Hematopoietic multipotent progenitor cell treated with erythropoietin and hydrocortisone succinate and interleukin-3 and kit ligand, for 17 days (in vitro differentiated cells): ENCODE results near the gene RNASE1.
A peak's percentile ranks its signal among the peaks of the same experiment; 100 is the strongest.

Source experiments
- DNase-seq: peaks from one replicate; pipeline ENCODE4 v3.0.0-alpha.2; 2015; ENCODE audit warnings: low spot score

Gene RNASE1

GRCh38 chr14:20807304-20808161 lies 4.9 kb upstream of the RNASE1 start:
- peak; percentile 9 for DNase-seq

DNA sequence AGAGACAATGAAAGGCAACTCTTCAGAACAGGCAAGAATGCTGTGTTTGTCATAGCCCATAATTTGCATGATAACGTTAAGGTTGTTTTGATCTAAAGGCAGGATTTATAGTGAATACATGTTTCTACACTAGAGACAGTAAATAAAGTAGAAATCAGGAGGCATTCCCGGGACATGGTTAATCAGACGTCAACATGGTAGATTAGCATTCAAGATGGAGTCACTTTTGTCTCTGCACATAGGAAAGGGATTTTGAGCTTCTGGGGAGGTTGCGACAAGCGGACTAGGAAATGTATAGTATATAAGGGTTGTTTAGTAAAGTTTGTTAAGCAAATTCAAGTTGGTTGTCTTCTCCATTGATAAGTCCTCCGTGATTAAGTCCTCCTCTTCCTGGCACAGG lies 2.8 kb upstream of the RNASE1 start:
- no peak for DNase-seq

GRCh38 chr14:20803223-20803622 lies 579 bp upstream of the RNASE1 start:
- DNase-seq: no peak

GRCh38 chr14:20801726-20802125 lies 918 bp downstream of the RNASE1 start:
- DNase-seq: no peak

DNA sequence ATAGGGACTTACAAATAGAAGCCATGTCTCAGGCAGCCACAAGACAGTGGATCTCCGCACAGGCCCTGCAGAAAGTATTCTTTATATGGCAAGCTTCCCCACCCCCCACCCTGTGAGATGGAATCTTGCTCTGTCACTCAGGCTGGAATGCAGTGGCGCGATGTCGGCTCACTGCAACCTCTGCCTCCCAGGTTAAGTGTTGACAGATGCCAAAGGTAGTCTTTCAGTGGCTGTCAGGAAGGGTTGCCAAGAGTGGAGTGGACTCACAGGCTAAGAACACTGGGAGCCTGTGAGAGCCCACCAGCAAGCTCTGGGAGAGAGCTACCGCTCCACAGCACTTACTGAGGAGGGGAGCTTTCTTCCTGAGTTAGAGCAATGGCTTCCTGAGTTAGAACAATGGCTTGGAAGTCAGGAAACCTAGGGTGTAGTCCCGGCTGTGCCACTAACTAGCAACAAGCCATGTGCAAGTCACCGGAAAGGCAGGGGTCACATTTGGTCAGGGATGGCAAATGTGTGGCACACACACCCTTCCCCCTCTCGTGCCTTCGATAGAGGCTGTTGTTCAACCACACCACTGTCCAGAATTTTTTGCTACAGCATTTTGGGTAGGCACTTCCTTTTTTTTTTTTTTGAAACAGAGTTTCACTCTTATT lies 2.6 kb downstream of the RNASE1 start:
- peak; percentile 72 for DNase-seq

DNA sequence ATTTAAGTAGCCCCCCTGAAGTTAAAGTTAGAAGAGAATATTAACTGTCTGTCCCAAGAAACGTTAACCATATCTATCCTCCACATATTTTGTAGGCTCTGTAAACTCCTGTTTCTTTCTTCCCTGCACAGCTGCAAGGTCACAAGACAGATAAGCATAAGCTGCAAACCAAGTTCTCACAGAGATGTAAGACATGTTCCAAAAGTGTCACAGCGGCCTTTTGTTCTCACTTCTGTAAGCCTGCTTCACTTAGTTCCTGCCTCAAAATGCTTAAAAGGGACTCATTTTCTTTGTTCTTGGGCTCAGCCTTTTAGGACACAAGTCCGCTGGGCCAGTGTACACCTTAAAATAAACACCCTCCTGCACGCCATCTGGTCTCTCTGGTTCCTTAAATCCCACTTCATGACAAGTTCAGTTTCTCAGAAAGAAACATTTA lies 3.2 kb downstream of the RNASE1 start:
- DNase-seq: peak; percentile 77

DNA sequence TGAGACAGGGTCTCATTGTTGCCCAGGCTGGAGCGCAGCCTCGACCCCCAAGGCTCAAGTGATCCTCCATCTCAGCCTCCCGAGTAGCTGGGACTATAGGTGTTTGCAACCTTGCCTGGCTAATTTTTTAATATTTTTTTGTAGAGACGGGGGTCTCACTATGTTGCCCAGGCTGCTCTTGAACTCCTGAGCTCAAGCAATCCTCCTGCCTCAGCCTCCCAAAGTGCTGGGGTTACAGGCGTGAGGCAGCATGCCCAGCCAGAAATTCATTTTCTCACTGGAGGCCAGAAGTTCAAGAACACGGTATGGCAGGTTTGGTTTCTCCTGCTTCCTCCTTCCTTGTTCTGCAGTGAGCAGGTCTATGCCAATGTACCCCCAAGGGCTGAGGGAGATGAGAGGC lies 3.7 kb downstream of the RNASE1 start:
- DNase-seq: no peak

DNA sequence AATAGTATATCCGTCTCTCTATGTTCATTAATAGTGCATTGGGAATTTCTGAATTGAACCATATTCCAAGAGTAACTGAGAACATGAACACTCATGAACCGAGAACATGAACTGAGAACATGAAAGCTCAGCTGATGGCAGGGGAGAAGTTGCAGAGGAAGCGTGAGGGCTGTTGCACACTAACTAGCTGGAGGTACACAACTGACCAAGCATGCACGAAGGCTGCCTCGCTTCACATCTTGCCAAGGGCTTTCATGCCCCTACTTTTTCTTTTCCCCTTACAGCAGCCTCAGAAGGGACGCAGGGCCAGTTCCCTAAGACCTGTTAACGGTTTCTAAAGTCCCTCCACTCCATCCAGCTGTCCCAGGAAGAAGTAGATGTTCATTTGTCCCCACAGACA lies 4.3 kb downstream of the RNASE1 start:
- no peak for DNase-seq

DNA sequence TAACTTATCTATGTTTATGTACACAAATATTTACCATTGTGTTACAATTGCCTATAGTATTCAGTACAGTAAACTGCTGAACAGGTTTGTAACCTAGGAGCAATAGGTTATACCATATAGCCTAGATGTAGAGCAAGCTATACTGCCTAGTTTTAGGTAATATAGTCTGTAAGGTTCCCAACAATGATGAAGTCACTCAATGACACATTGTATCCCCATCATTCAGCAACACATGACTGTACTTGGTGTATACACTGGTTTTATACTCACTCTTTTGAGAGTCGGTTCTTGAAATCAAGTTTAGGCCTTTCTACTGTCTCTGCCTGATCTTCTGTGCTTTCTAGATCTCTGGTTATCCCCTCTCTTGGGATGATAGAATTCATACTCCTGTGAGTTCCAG lies 5.5 kb downstream of the RNASE1 start:
- no peak for DNase-seq

DNA sequence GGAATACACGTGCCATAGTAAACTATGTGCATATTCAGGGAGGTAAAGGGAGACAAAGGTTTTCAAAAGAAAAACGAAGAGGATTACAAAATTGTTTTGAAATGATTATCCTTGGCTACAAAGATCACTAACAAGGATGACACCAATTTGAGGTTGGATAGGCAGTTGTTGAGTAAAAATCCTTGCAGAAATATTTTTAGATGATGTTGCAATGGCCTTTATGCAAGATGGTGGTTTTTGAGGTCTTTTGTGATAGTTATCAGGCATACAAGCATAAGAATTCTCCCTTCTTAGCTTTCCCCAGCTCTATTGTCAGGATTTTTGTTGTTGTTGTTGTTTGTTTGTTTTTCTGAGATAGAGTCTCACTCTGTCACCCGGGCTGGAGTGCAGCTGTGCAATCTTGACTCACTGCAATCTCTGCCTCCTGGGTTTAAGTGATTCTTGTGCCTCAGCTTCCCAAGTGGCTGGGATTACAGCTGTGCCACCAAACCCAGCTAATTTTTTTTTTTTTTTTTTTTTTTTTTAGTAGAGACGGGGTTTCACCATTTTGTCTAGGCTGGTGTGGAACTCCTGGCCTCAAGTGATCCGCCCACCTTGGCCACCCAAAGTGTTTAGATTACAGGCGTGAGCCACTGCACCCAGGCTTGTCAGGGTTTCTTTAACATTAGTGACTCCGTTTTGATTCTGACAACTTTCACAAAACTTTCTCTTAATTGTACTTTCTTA lies 7.8 kb downstream of the RNASE1 start:
- DNase-seq: no peak

DNA sequence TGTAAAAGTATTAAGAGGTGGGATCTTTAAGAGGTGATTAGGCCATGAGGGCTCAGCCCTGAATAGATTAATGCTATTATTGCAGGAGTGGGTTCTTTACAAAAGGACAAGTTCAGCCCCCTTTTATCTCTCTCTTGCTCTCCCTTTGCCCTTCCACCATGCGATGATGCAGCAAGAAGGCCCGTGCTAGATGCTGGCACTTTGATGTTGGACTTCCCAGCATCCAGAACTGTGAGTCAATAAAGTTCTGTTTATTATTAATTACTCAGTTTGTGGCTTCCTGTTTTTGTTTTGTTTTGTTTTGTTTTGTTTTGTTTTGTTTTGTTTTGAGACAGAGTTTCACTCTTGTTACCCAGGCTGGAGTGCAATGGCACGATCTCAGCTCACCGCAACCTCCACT lies 10.1 kb downstream of the RNASE1 start:
- DNase-seq: no peak

GRCh38 chr14:20791597-20791996 lies 11.0 kb downstream of the RNASE1 start:
- DNase-seq: no peak

DNA sequence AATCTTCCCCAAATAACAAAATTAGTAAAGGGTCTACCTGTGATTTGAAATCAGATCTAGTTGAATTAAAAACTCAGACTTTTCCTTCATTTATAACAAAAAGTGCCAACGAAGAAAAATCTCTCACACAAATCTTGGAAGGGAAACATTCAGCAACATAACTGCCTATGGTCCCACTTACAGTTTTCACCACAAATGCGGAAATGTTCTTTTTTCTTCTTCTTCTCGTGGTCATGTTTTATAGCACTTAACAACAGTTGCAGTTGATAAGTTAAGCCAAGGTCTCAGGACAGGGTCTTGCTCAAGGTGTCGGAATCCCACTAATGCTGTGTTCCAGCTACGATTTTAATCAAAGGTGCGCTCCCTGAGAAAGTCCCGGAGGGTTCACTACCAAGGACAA lies 11.5 kb downstream of the RNASE1 start:
- DNase-seq: no peak

- DNase-seq: no peak
Observed at GRCh38 chr14:20790464-20791116, 12.1 kb downstream of the RNASE1 start.

- DNase-seq: no peak
Observed at GRCh38 chr14:20789230-20789813, 13.3 kb downstream of the RNASE1 start.

DNA sequence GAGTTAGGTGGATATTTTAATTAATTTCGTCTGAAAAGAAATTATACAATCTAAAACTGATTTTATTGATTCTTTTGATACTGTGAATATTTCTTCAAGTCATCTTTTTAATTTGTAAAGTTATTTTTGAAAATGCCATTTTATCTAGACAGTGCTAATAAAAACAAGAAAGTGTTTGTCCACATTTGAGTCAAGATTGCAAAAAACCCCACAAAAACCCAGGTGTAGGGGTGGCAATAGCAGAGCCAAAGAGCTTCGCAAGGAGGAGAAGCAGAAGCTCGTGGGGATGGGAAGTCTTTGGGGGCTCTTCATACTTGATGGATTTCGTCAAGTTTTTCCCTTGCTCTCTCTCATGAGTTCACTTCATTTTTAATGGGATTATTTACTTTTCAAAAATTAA lies 15.6 kb downstream of the RNASE1 start:
- no peak for DNase-seq

GRCh38 chr14:20782280-20782890 lies 20.3 kb downstream of the RNASE1 start:
- DNase-seq: no peak

- no peak for DNase-seq
Observed at GRCh38 chr14:20781803-20782202, 20.8 kb downstream of the RNASE1 start.

GRCh38 chr14:20775901-20776300 lies 26.7 kb downstream of the RNASE1 start:
- DNase-seq: no peak

GRCh38 chr14:20775043-20775442 lies 27.6 kb downstream of the RNASE1 start:
- no peak for DNase-seq

DNA sequence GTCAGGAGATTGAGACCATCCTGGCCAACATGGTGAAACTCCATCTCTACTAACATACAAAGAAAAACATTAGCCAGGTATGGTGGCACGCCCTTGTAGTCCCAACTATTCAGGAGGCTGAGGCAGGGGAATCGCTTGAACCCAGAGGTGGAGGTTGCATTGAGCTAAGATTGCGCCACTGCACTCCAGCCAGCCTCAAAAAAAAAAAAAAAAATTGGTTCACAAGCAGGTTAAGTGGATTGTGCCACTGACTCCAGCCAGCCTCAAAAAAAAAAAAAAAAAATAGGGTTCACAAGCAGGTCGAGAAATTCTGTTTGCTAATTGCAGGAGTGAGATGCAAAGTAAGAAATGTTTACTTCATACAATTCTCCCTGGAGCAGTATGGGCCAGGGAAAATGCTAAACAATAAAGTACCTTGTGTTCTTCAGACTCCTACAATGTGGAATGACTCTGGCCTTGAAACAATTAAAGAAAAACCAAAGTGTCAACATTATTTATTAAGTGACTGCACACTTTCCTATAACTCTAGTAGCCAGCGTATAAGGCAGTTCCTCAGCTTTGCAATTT lies 28.3 kb downstream of the RNASE1 start:
- no peak for DNase-seq
